Body of pancreas (tissue), 4 donors: ENCODE measurements around the gene HTR5A.

Experiments
- POLR2A ChIP-seq, 3 donors: fragments of 450-650 bp; IDR thresholded peaks; one replicate each; pipeline ENCODE4 v1.6.1; 2016; ENCODE audit warnings: antibody characterized with exemption in 3 of 3, mild to moderate bottlenecking in 2 of 3
- TF ChIP-seq, protein P1 (sequence below), 7 experiments: fragments of 450-650 bp in 4 of 7; fragments of 200-600 bp in 3 of 7; sonication (generic) in 3 of 7; IDR thresholded peaks; one replicate each; pipeline ENCODE4 v1.5.1; 2016 to 2019; ENCODE audit warnings: antibody characterized with exemption in 7 of 7

DNA sequence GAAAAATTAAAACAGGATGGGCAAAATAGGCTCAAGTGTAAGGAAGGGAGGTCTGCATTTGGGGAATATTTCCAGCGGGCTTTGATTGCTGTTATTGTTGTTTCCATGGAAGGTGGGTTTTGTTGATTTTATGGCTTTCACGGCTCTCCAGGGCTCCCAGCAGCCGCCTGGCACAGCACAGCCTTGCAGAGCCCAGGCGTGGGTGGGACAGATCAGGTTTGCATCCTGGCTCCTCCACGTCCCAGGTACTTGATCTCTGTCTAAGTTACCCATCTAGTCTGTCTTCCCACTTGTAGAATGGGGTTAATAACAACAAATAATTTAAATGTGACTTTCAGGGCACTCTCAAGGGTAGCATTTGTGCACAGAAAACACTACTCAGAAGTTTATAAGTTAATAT, 45.2 kb downstream of the HTR5A start:
- TF ChIP-seq, protein P1, sequence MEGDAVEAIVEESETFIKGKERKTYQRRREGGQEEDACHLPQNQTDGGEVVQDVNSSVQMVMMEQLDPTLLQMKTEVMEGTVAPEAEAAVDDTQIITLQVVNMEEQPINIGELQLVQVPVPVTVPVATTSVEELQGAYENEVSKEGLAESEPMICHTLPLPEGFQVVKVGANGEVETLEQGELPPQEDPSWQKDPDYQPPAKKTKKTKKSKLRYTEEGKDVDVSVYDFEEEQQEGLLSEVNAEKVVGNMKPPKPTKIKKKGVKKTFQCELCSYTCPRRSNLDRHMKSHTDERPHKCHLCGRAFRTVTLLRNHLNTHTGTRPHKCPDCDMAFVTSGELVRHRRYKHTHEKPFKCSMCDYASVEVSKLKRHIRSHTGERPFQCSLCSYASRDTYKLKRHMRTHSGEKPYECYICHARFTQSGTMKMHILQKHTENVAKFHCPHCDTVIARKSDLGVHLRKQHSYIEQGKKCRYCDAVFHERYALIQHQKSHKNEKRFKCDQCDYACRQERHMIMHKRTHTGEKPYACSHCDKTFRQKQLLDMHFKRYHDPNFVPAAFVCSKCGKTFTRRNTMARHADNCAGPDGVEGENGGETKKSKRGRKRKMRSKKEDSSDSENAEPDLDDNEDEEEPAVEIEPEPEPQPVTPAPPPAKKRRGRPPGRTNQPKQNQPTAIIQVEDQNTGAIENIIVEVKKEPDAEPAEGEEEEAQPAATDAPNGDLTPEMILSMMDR (IDR thresholded peaks at IDR 0.05), result no peak
- TF ChIP-seq POLR2A (IDR thresholded peaks at IDR 0.05), result no peak
